Endothelial cell of umbilical vein (primary cell): ENCODE results near the gene PCID2. TPM values are rescaled to one million over a fixed set of nuclear protein-coding genes. Genes with fewer than 3 reads are reported as not detected.

Experiments
- BruUV-seq: library from RNA; stranded (reverse); fragments of 400-500 nt; replicated peaks from 2 replicates; lab custom pipeline; 2021; lab: Mats Ljungman, UMichigan
- CTCF ChIA-PET: fragments of 300-600, 350-600 bp; sonication (Branson Sonifier 250); formaldehyde crosslinking; loops from one replicate; lab custom pipeline; 2021; ENCODE audit warnings: antibody characterized with exemption, inconsistent platforms; lab: Charles Lee
- POLR2A ChIA-PET: fragments of 300-600, 350-600 bp; sonication (Branson Sonifier 250); formaldehyde crosslinking; loops from one replicate; lab custom pipeline; 2021; ENCODE audit warnings: antibody characterized with exemption, inconsistent platforms; lab: Charles Lee
- DNase-seq: peaks from one replicate; pipeline ENCODE4 v3.0.0-alpha.2; 2011; ENCODE audit warnings: low read depth, low spot score
- FAIRE-seq: peaks from 2 replicates; lab custom pipeline; 2011; peaks lifted over from hg19 to GRCh38; lab: Jason Lieb, UNC
- H2AFZ ChIP-seq: 2 replicates; pipeline ENCODE4 v1.6.0; 2012; ENCODE audit warnings: low read depth, low read length, control low read depth, inconsistent platforms
- H3K27ac ChIP-seq: 2 replicates; pipeline ENCODE4 v1.5.1; 2011; ENCODE audit warnings: low read depth, mild to moderate bottlenecking, control low read depth, low read length, moderate library complexity; ENCODE audit not compliant: insufficient read depth
- H3K27me3 ChIP-seq, 2 experiments: 2 replicates each; pipeline versions ENCODE4 v1.6.0 to v1.6.1; 2011; ENCODE audit warnings: low read length in 2 of 2, mixed read lengths in 1 of 2; ENCODE audit not compliant: control insufficient read depth in 2 of 2, insufficient read depth in 2 of 2
- H3K36me3 ChIP-seq, 2 experiments: 2 replicates in 1 of 2; 3 replicates in 1 of 2; pipeline ENCODE4 v1.5.1; 2011; ENCODE audit warnings: low read length in 2 of 2, mild to moderate bottlenecking in 1 of 2, moderate library complexity in 1 of 2; ENCODE audit not compliant: control insufficient read depth in 2 of 2, insufficient read depth in 2 of 2; ENCODE audit errors: extremely low read depth in 1 of 2
- H3K4me1 ChIP-seq: 3 replicates; pipeline ENCODE4 v1.5.1; 2011; ENCODE audit warnings: mild to moderate bottlenecking, low read length; ENCODE audit not compliant: control insufficient read depth, insufficient read depth; ENCODE audit errors: extremely low read depth
- H3K4me2 ChIP-seq: 2 replicates; pipeline ENCODE4 v1.6.1; 2011; ENCODE audit warnings: low read length, control low read depth, mixed read lengths; ENCODE audit not compliant: insufficient read depth
- H3K4me3 ChIP-seq, 3 experiments: fragments of 200-600 bp in 1 of 3; sonication (generic), shearing (Covaris generic) in 1 of 3; replicated peaks in 1 of 3; 2 replicates each; pipeline ENCODE4 v1.5.1; 2011 to 2016; ENCODE audit warnings: control low read depth in 3 of 3, low read length in 3 of 3, mild to moderate bottlenecking in 2 of 3, inconsistent platforms in 1 of 3, low read depth in 1 of 3, moderate library complexity in 1 of 3; ENCODE audit not compliant: insufficient read depth in 1 of 3
- H3K79me2 ChIP-seq: 2 replicates; pipeline ENCODE4 v1.6.0; 2012; ENCODE audit warnings: low read length, inconsistent platforms; ENCODE audit not compliant: control insufficient read depth, insufficient read depth
- H3K9ac ChIP-seq: replicated peaks from 2 replicates; pipeline ENCODE3; 2011; ENCODE audit warnings: low read length, control low read depth; ENCODE audit not compliant: insufficient read depth; ENCODE audit errors: extremely low read depth
- H3K9me1 ChIP-seq: replicated peaks from 3 replicates; pipeline ENCODE4 v1.6.0; 2011; ENCODE audit warnings: mild to moderate bottlenecking, low read length; ENCODE audit not compliant: control insufficient read depth, insufficient read depth; ENCODE audit errors: extremely low read depth
- H3K9me3 ChIP-seq: replicated peaks from 2 replicates; pipeline ENCODE4 v1.5.1; 2012; ENCODE audit warnings: low read length, inconsistent platforms; ENCODE audit not compliant: control insufficient read depth, insufficient read depth
- H4K20me1 ChIP-seq: replicated peaks from 2 replicates; pipeline ENCODE3; 2011; ENCODE audit warnings: mild to moderate bottlenecking, low read length; ENCODE audit not compliant: control insufficient read depth, insufficient read depth; ENCODE audit errors: extremely low read depth
- CTCF ChIP-seq, 2 donors: IDR thresholded peaks; 1 replicate in 1 of 2; 2 replicates in 1 of 2; pipeline ENCODE4 v1.5.1; 2011; ENCODE audit warnings: low read length in 2 of 2, mild to moderate bottlenecking in 2 of 2, moderate library complexity in 2 of 2, control low read depth in 1 of 2, inconsistent platforms in 1 of 2, low read depth in 1 of 2; ENCODE audit not compliant: insufficient read depth in 1 of 2; ENCODE audit errors: extremely low read depth in 1 of 2
- EZH2 ChIP-seq: IDR thresholded peaks from 2 replicates; pipeline ENCODE4 v1.6.1; 2012; ENCODE audit warnings: borderline replicate concordance, low read depth, mild to moderate bottlenecking, moderate library complexity, low read length, inconsistent platforms; ENCODE audit not compliant: severe bottlenecking
- FOS ChIP-seq: IDR thresholded peaks from 2 replicates; pipeline ENCODE4 v1.6.1; 2011; ENCODE audit warnings: mild to moderate bottlenecking, low read length, moderate library complexity, borderline replicate concordance; ENCODE audit not compliant: insufficient read depth
- GATA2 ChIP-seq: IDR thresholded peaks from 2 replicates; pipeline ENCODE4 v1.7.0; 2011; ENCODE audit warnings: low read depth, mild to moderate bottlenecking, moderate library complexity, mixed read lengths, low read length; ENCODE audit not compliant: insufficient read length, insufficient read depth
- JUN ChIP-seq: IDR thresholded peaks from 2 replicates; pipeline ENCODE4 v1.6.1; 2011; ENCODE audit warnings: borderline replicate concordance, low read depth; ENCODE audit not compliant: insufficient read length, insufficient read depth
- MAX ChIP-seq: IDR thresholded peaks from 2 replicates; pipeline ENCODE4 v1.6.1; 2011; ENCODE audit not compliant: insufficient read depth, insufficient read length
- MYC ChIP-seq: IDR thresholded peaks from one replicate; pipeline ENCODE4 v1.6.1; 2011; ENCODE audit warnings: mild to moderate bottlenecking, low read depth, low read length
- POLR2A ChIP-seq: IDR thresholded peaks from 2 replicates; pipeline ENCODE4 v1.6.1; 2012; ENCODE audit warnings: low read depth, mild to moderate bottlenecking, control low read depth, low read length
- POLR2AphosphoS5 ChIP-seq: IDR thresholded peaks from 2 replicates; pipeline ENCODE4 v1.6.1; 2012; ENCODE audit warnings: low read depth, mild to moderate bottlenecking, control low read depth, low read length, moderate library complexity; ENCODE audit not compliant: insufficient read depth
- dilution Hi-C: fragments of 300-500 bp; cut with MboI; formaldehyde crosslinking; loops from one replicate; pipeline ENCODE4 v1.15.0; 2019; ENCODE audit warnings: low sequenced_read_pairs; ENCODE audit not compliant: extremely low pct_ligation_motif_present
- intact Hi-C: fragments of 100-400 bp; cut with micrococcal nuclease; formaldehyde crosslinking; loops from one replicate; pipeline ENCODE4 v1.10.0; 2022
- polyA plus RNA-seq, 4 experiments: library from polyadenylated mRNA; depleted of rRNA in 3 of 4; stranded (reverse) in 3 of 4; unstranded in 1 of 4; fragments of >200 nt; gene quantifications; 2 replicates each; pipeline versions ENCODE4 v1.2.1 to v1.2.3, GENCODE V29; 2011 to 2012; ENCODE audit warnings: missing spikeins in 1 of 4
- total RNA-seq: library from RNA; stranded (reverse); gene quantifications from 2 replicates; pipeline ENCODE4 v1.2.3, GENCODE V29; 2021

PCID2 gene
- total and polyA plus RNA-seq, 2 donors (not counting 3 experiments of a cell fraction or from before 2014, with no cell fraction given): 52.1 to 55.6 TPM

- BruUV-seq: no TSS peak
- no peaks in the 10 kb centered on the region for H4K20me1 ChIP-seq
- H3K36me3 ChIP-seq: peaks cover 0 to under 1% of the 10 kb centered on the region in 2 experiments
- H2AFZ ChIP-seq: peak overlapping the region; percentile 9
- H3K4me1 ChIP-seq: peaks cover 24% of the 10 kb centered on the region
- POLR2A ChIA-PET: no interaction called here
- H3K9me1 ChIP-seq: no peaks in the 10 kb centered on the region
- peak overlapping the region; percentile 79 for H3K27ac ChIP-seq
- H3K9me3 ChIP-seq: no peaks in the 10 kb centered on the region
- no peaks in the 10 kb centered on the region for H3K27me3 ChIP-seq
- no peaks in the 10 kb centered on the region for H3K79me2 ChIP-seq
- peak overlapping the region; percentile 53 for H3K4me2 ChIP-seq
- CTCF ChIA-PET: interaction anchor here (1.1 kb wide), 1 partner anchor 10 kb away, joined by 3 read pairs; no protein-coding TSS in a partner anchor
- intact Hi-C loops: loop anchor here (1.0 kb wide), 3 partner anchors 8 to 38 kb away; partner anchors contain the start of gene PCID2
- DNase-seq (peak; percentile 85), FAIRE-seq (peak; percentile 96)
- TF ChIP-seq EZH2: no peak
- TF ChIP-seq POLR2A: no peak
- TF ChIP-seq MAX: no peak
- no peak for TF ChIP-seq MYC
- peak; percentile 33 for TF ChIP-seq POLR2AphosphoS5
- TF ChIP-seq FOS: peak; percentile 29
- TF ChIP-seq GATA2: peak; percentile 89
- peak; percentile 67 for TF ChIP-seq JUN
- TF ChIP-seq CTCF (IDR thresholded peaks at IDR 0.05; ENCODE audit: extremely low read depth in 1 of 2, insufficient read depth in 1 of 2, low read depth in 1 of 2, low read length in 2 of 2): no peak
- H3K9ac ChIP-seq: peak overlapping the region; percentile 41
- dilution Hi-C loops: no loop called here
- H3K4me3 ChIP-seq: peak overlapping the region in 1 of 3 experiments; percentile 8
These were observed 38.0 kb downstream of the PCID2 start for GRCh38 chr13:113170511-113170910.
